Measurements from ENCODE around the gene OPCML. TPM values are rescaled to one million over a fixed set of nuclear protein-coding genes. Genes with fewer than 3 reads are reported as not detected.

Gene OPCML
- total RNA-seq, 2 donors from 2014 or later, result under 0.01 TPM; not detected in 1

- no peaks in the 10 kb centered on the region for H3K27me3 ChIP-seq
- no peak overlapping the region for H3K27ac ChIP-seq
- TF ChIP-seq, protein P1, sequence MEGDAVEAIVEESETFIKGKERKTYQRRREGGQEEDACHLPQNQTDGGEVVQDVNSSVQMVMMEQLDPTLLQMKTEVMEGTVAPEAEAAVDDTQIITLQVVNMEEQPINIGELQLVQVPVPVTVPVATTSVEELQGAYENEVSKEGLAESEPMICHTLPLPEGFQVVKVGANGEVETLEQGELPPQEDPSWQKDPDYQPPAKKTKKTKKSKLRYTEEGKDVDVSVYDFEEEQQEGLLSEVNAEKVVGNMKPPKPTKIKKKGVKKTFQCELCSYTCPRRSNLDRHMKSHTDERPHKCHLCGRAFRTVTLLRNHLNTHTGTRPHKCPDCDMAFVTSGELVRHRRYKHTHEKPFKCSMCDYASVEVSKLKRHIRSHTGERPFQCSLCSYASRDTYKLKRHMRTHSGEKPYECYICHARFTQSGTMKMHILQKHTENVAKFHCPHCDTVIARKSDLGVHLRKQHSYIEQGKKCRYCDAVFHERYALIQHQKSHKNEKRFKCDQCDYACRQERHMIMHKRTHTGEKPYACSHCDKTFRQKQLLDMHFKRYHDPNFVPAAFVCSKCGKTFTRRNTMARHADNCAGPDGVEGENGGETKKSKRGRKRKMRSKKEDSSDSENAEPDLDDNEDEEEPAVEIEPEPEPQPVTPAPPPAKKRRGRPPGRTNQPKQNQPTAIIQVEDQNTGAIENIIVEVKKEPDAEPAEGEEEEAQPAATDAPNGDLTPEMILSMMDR (IDR thresholded peaks at IDR 0.05), result no peak
- TF ChIP-seq POLR2A (IDR thresholded peaks at IDR 0.05), result no peak
- H3K4me3 ChIP-seq, result no peak overlapping the region
- WGBS, 2 donors, result 28 to 33% methylated on average over 4 of the region's 4 CpGs
- ATAC-seq, result no peak
- no peak for DNase-seq
- H3K4me1 ChIP-seq, result no peaks in the 10 kb centered on the region
- no peaks in the 10 kb centered on the region for H3K9me3 ChIP-seq
- intact Hi-C loops (cut with DNase I), result no loop called here
- no peaks in the 10 kb centered on the region for H3K36me3 ChIP-seq (replicated peaks in 1 of 2; ENCODE audit: insufficient read depth in 1 of 2, low read depth in 2 of 2)
Measured at GRCh38 chr11:133406489-133406888, 125.8 kb downstream of the OPCML start.

DNA sequence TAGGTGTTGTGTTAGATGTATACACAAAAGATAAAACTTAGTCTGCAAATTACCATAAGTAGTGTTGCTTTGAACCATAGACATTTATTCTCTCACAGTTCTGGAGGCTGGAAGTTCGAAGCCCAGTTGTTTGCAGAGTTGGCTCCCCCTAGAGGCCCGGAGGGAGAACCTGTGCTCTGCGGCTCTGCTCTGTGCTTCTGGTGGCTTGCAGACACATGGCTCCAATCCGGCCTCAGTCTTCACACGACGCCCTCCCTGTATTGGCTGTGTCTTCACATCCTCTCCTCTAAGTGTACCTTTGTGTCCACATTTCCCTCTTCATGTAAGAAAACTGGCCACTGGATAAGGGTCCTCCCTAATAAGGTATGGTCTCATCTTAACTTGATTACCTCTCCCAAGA is 128.4 kb downstream of the OPCML start:
- Histone ChIP-seq H3K4me3 (no peak overlapping the region), H3K27me3 (no peaks in the 10 kb centered on the region), H3K27ac (no peak overlapping the region), H3K36me3 (replicated peaks in 1 of 2; ENCODE audit: insufficient read depth in 1 of 2, low read depth in 2 of 2) (no peaks in the 10 kb centered on the region), H3K4me1 (no peaks in the 10 kb centered on the region), H3K9me3 (no peaks in the 10 kb centered on the region)
- intact Hi-C loops (cut with DNase I), result no loop called here
- 68 to 78% methylated on average over 6 of the region's 6 CpGs for WGBS, 2 donors
- no peak for TF ChIP-seq POLR2A (IDR thresholded peaks at IDR 0.05)
- TF ChIP-seq, protein P1 (IDR thresholded peaks at IDR 0.05), result no peak
- DNase-seq (no peak), ATAC-seq (no peak)

DNA sequence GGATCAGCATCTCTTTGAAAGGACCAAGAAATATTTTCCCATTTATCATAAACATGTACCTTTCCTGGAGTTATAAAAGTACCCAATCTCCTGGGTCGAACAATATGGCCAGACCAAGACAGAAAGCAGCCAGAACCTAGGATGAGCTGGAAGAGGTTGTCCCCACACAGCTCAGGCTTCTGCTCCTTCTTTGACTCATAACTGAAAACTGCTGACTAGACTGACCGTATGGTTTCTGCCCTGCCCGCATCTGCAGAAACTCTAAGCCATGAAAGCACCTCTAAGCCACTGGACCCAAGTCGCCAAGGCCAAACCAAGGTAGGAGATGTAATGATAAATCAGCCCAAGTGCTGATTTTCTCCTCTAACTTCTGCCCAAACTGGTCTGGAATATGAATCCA is 129.8 kb downstream of the OPCML start:
- 64 to 72% methylated on average over 4 of the region's 4 CpGs for WGBS, 2 donors
- Histone ChIP-seq H3K4me3 (no peak overlapping the region), H3K9me3 (no peaks in the 10 kb centered on the region), H3K4me1 (no peaks in the 10 kb centered on the region), H3K36me3 (replicated peaks in 1 of 2; ENCODE audit: insufficient read depth in 1 of 2, low read depth in 2 of 2) (no peaks in the 10 kb centered on the region), H3K27me3 (no peaks in the 10 kb centered on the region), H3K27ac (no peak overlapping the region)
- ATAC-seq, result no peak
- intact Hi-C loops (cut with DNase I), result no loop called here
- TF ChIP-seq, protein P1 (IDR thresholded peaks at IDR 0.05), result no peak
- TF ChIP-seq POLR2A (IDR thresholded peaks at IDR 0.05), result no peak
- no peak for DNase-seq

DNA sequence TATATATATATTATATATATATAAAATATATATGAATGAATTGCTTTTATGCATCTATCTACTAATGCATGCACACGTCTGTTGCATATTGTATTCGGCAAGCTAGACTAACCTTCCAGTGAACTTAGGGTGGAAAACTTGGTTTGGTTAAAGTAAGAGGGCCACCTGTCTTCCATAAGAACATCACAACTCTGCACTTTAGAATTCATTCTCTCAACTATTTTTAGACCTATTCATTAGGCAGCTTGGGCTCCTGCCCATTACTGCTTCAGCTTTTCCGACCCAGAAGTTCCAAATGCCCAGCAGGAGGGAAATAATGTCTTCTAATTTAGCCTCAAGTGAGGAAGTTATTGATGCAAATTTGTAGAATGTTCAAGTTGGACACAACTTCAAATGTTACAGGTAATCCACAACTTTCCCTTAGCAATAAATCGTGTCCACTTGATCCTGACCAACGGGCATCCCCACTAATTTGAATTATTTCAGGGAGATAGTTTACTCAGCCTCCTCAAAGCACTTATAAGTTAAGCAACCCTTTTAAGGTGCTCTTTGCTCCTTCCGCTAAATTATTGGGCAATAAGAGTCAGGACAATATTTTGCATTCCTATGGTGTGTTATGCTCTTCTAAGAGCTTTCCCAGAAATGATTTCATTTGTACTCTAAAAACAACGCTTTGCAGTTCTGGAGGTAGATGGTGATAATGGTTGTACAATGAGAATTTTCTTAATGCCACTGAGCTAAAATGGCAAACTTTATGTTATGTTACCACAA is 132.3 kb downstream of the OPCML start:
- ATAC-seq (no peak), DNase-seq (no peak)
- intact Hi-C loops (cut with DNase I), result no loop called here
- WGBS, 2 donors, result 67 to 70% methylated on average over 7 of the region's 7 CpGs
- Histone ChIP-seq H3K36me3 (replicated peaks in 1 of 2; ENCODE audit: insufficient read depth in 1 of 2, low read depth in 2 of 2) (no peaks in the 10 kb centered on the region), H3K27ac (no peak overlapping the region), H3K4me1 (no peaks in the 10 kb centered on the region), H3K4me3 (no peak overlapping the region), H3K9me3 (no peaks in the 10 kb centered on the region), H3K27me3 (no peaks in the 10 kb centered on the region)
- TF ChIP-seq, protein P1 (IDR thresholded peaks at IDR 0.05), result no peak
- no peak for TF ChIP-seq POLR2A (IDR thresholded peaks at IDR 0.05)

- DNase-seq, result no peak
- no peak overlapping the region for H3K4me3 ChIP-seq
- TF ChIP-seq POLR2A (IDR thresholded peaks at IDR 0.05), result no peak
- TF ChIP-seq, protein P1 (IDR thresholded peaks at IDR 0.05), result no peak
- H3K4me1 ChIP-seq, result no peaks in the 10 kb centered on the region
- 70 to 83% methylated on average over 2 of the region's 2 CpGs for WGBS, 2 donors
- intact Hi-C loops (cut with DNase I), result no loop called here
- no peaks in the 10 kb centered on the region for H3K27me3 ChIP-seq
- ATAC-seq, result no peak
- no peaks in the 10 kb centered on the region for H3K36me3 ChIP-seq (replicated peaks in 1 of 2; ENCODE audit: insufficient read depth in 1 of 2, low read depth in 2 of 2)
- H3K27ac ChIP-seq, result no peak overlapping the region
- no peaks in the 10 kb centered on the region for H3K9me3 ChIP-seq
Measured at GRCh38 chr11:133399294-133399693, 133.0 kb downstream of the OPCML start.
